HCT116 (cell line): ENCODE results near the gene SH2D2A.

ENCODE experiments used
- CEBPB ChIP-seq: IDR thresholded peaks from 2 replicates; pipeline ENCODE4 v1.6.1; 2012; ENCODE audit warnings: low read depth
- EZH2phosphoT487 ChIP-seq: fragments of 200-600 bp; IDR thresholded peaks from 2 replicates; pipeline ENCODE4 v1.6.1; 2018; ENCODE audit warnings: antibody characterized with exemption, borderline replicate concordance
- JUND ChIP-seq: IDR thresholded peaks from 2 replicates; pipeline ENCODE4 v1.6.1; 2012
- POLR2AphosphoS5 ChIP-seq: IDR thresholded peaks from 2 replicates; pipeline ENCODE4 v1.6.1; 2011; ENCODE audit warnings: mild to moderate bottlenecking, low read depth, low read length, moderate library complexity
- RAD21 ChIP-seq: IDR thresholded peaks from 2 replicates; pipeline ENCODE4 v1.6.1; 2012; ENCODE audit warnings: low read depth, mild to moderate bottlenecking
- SP1 ChIP-seq: IDR thresholded peaks from 2 replicates; pipeline ENCODE4 v1.6.1; 2012; ENCODE audit warnings: low read depth
- TCF7L2 ChIP-seq: IDR thresholded peaks from 2 replicates; pipeline ENCODE4 v1.7.0; 2011; ENCODE audit warnings: borderline replicate concordance, inconsistent platforms; ENCODE audit not compliant: insufficient read depth, insufficient read length; ENCODE audit errors: extremely low read depth
- YY1 ChIP-seq: IDR thresholded peaks from 2 replicates; pipeline ENCODE4 v1.6.1; 2011; ENCODE audit warnings: low read length, low read depth, moderate library complexity, mild to moderate bottlenecking; ENCODE audit not compliant: insufficient replicate concordance; ENCODE audit errors: extremely low read depth
- ZFX ChIP-seq: fragments of 450-650 bp; IDR thresholded peaks from 2 replicates; pipeline ENCODE4 v1.6.1; 2017
- ZNF274 ChIP-seq: fragments of 200-500 bp; sonication (Bioruptor generic); IDR thresholded peaks from 2 replicates; pipeline ENCODE4 v1.6.1; 2014; ENCODE audit warnings: mild to moderate bottlenecking, low read depth, low read length, inconsistent platforms
- TF ChIP-seq, protein P1 (sequence below), 3 experiments: fragments of 200-600 bp in 1 of 3; sonication (generic) in 1 of 3; IDR thresholded peaks in 2 of 3; conservative IDR thresholded peaks in 1 of 3; 2 replicates each; pipeline ENCODE4 v1.5.1; 2012 to 2017; ENCODE audit warnings: low read depth in 2 of 3, low read length in 2 of 3, antibody characterized with exemption in 1 of 3, borderline replicate concordance in 1 of 3, control low read depth in 1 of 3, mild to moderate bottlenecking in 1 of 3, mixed read lengths in 1 of 3, mixed run types in 1 of 3, moderate library complexity in 1 of 3; ENCODE audit not compliant: insufficient read depth in 1 of 3
- TF ChIP-seq, protein P2 (sequence below): IDR thresholded peaks from 2 replicates; pipeline ENCODE4 v1.6.1; 2012; ENCODE audit warnings: low read depth
- TF ChIP-seq, protein P3 (sequence below): IDR thresholded peaks from 2 replicates; pipeline ENCODE4 v1.6.1; 2012

DNA sequence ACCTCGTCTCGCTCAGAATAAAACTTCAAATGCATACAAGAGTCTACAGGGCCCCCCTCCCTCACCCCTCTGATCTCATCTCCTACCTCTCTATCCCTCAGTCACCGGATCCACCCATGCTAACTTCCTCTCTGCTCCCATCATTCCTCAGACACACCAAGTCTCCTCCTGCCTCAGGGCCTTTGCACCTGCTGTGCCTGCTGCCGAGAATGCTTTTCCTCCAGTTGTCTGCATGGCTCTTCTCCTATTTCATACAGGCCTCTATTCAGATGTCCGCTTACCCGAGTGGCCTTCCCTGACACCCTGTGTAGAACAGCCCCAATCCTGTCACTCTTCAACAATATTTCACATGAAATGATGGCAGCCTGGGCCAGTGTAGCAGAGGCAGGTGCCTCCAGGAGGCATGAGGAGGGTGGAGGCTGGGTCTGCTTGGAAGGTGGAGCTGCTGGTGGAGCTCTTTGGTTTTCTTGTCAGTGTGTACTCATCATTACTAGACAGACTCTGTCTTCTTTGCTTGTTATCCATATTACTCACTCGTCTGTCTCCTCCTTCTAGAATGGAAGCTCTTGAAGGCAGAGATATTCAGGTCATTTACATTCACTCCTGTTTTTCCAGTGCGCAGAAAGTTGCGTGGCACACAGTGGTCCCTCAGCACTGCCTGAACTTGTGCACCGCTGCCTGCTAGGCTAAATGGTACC lies 4.2 kb downstream of the SH2D2A start:
- no peak for TF ChIP-seq ZNF274
- no peak for TF ChIP-seq EZH2phosphoT487
- no peak for TF ChIP-seq CEBPB
- TF ChIP-seq RAD21, result no peak
- TF ChIP-seq ZFX, result no peak
- TF ChIP-seq, protein P1, sequence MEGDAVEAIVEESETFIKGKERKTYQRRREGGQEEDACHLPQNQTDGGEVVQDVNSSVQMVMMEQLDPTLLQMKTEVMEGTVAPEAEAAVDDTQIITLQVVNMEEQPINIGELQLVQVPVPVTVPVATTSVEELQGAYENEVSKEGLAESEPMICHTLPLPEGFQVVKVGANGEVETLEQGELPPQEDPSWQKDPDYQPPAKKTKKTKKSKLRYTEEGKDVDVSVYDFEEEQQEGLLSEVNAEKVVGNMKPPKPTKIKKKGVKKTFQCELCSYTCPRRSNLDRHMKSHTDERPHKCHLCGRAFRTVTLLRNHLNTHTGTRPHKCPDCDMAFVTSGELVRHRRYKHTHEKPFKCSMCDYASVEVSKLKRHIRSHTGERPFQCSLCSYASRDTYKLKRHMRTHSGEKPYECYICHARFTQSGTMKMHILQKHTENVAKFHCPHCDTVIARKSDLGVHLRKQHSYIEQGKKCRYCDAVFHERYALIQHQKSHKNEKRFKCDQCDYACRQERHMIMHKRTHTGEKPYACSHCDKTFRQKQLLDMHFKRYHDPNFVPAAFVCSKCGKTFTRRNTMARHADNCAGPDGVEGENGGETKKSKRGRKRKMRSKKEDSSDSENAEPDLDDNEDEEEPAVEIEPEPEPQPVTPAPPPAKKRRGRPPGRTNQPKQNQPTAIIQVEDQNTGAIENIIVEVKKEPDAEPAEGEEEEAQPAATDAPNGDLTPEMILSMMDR (IDR thresholded peaks at IDR 0.05 in 2 of 3, conservative IDR thresholded peaks at IDR 0.05 in 1 of 3; ENCODE audit: borderline replicate concordance in 1 of 3, insufficient read depth in 1 of 3, low read depth in 2 of 3, low read length in 2 of 3), result no peak
- TF ChIP-seq, protein P2, sequence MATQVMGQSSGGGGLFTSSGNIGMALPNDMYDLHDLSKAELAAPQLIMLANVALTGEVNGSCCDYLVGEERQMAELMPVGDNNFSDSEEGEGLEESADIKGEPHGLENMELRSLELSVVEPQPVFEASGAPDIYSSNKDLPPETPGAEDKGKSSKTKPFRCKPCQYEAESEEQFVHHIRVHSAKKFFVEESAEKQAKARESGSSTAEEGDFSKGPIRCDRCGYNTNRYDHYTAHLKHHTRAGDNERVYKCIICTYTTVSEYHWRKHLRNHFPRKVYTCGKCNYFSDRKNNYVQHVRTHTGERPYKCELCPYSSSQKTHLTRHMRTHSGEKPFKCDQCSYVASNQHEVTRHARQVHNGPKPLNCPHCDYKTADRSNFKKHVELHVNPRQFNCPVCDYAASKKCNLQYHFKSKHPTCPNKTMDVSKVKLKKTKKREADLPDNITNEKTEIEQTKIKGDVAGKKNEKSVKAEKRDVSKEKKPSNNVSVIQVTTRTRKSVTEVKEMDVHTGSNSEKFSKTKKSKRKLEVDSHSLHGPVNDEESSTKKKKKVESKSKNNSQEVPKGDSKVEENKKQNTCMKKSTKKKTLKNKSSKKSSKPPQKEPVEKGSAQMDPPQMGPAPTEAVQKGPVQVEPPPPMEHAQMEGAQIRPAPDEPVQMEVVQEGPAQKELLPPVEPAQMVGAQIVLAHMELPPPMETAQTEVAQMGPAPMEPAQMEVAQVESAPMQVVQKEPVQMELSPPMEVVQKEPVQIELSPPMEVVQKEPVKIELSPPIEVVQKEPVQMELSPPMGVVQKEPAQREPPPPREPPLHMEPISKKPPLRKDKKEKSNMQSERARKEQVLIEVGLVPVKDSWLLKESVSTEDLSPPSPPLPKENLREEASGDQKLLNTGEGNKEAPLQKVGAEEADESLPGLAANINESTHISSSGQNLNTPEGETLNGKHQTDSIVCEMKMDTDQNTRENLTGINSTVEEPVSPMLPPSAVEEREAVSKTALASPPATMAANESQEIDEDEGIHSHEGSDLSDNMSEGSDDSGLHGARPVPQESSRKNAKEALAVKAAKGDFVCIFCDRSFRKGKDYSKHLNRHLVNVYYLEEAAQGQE, result no peak
- no peak for TF ChIP-seq POLR2AphosphoS5
- no peak for TF ChIP-seq SP1
- no peak for TF ChIP-seq TCF7L2
- TF ChIP-seq, protein P3, sequence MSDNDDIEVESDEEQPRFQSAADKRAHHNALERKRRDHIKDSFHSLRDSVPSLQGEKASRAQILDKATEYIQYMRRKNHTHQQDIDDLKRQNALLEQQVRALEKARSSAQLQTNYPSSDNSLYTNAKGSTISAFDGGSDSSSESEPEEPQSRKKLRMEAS, result no peak
- TF ChIP-seq YY1, result no peak
- TF ChIP-seq JUND, result no peak
